HUDEP-2 (cell line): Measurements from ENCODE around the gene PDE9A.

Experiments
- DNase-seq, 76 experiments: peaks; one replicate each; lab custom pipeline; 2025; ENCODE audit not compliant: unreplicated experiment in 76 of 76; lab: John Stamatoyannopoulos, UW

PDE9A gene

DNA sequence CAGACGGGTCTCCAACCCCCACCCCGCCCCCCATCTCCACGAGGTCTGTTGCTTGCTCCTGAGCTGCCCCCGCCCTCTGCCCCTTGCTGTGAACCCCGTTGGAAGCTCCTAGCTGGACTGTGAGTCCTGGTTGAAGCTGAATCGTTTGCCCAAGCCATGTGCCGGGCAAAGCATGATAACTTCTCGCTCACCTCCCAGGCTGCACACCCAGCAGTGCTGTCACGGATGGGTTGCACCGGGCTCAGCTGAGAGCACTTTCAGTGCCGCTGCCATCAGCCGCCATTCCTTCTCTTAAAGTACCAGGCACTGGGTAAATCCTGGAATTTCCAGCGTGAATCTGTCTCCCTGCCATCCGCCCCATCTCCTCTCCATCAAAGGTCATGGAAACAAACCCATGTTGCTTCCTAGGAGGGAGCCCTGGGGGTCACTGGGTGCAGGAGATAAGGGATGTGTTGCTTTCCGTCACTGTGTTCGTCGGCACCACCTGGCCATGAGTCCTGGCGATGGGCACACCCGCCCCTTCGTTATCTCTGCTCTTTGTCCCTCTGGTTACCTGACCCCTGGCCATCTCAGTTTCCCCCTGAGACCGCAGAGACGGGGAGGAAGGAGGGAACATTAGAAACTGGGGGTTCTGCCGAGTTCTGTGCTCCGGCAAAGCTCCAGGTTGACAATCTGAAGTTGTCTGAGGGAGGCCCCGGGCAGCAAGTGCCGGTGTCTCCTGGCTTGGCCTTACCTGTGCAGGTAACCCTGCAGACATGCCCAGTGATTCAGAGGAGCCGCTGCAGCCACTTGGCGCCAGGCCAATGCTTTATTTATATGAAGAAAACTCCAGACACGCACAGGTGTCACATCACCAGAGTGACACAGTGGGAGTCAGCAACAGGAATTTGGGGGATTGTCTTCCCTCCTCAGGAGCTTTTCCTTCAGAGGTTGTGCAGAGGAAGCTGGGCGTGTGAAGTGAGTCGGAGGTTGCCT is 2.7 kb downstream of the PDE9A start:
- no peak for DNase-seq

DNA sequence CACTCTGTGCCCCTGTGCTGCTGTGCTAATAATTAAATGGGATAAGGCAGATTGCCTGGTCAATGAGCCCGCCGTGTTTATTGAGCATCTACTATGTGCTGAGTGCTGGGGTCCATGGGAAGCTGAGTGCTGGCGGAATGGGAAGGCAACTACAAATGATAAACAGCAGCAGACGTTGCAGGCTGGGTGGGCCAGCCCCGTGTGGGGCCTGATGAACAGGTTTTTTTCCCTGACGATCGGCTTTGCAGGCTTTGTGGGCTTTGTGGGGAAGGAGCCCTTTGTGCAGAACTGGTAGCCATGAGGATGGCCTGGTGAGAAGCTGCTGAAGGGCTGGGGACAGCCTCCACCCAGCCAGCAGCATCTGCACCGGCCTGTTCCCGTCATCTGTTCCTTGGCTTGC is 3.5 kb downstream of the PDE9A start:
- DNase-seq: no peak

DNA sequence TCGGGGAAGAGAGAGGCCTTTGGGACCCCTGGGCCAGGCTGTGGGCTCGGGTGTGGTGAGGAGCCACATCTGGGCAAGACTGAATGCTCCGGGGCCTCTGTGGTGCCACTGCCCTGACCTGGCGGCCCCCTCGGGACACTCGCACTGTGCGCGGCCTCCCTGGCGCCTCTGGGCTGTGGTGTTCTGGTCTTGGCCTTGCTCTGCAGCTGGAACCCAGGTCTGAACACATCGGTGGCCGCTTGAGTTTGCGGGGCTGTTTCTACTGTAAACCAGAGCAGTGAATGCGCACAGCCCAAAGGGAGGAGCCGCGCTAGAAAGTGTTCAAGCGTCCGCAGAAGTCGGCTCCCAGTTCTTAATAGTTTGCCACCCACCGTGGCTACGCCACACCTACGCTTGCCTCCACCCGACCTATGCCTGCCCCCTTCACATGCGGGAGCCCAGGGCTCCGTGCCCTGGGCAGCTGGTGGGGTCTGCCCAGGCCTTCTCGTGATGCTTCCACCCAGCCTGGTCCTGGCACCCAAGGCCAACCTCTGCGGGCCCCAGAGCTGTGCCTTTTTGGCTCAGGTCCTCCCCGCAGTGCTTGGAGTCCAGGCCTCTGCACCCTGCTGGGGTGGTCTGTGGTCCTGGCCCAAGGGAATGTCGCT is 4.4 kb downstream of the PDE9A start:
- DNase-seq: no peak

DNA sequence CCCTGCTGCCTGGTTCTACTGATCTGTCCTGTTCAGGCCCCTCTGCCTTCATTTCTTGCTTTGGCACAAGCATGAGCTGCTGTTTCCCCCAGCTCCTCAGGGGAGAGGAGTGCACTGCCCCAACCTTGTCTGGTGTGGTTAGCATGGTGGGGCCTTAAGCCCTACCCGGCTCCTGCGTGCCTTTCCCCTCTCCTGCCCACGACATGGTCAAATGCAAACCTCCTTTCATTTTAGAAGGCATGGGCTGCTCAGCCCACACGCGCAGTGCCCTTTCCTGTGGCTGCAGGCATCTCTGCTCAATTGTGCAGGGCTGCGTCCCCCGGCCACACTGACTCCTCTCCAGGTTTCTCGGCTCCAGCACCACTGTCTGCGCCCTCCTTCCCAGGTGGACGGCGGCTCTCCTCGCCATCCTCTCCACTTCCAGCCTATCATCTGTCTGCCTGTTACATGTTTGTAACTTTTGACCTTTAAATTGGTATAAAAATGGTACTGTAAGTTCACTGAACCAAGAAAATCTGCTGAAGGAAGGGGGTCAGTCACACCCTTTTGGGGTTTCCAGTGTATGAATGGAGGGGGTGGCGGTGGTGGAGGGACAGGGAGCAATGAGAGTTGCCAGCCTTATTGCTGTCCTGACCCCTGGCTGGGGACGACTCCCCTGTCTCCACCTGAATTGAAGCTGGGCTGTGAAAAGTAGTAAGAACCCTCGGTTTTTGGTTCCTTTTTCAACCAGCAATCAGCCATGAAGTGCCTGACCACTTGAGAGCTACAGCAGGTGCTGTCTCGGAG is 5.1 kb downstream of the PDE9A start:
- no peak for DNase-seq

DNA sequence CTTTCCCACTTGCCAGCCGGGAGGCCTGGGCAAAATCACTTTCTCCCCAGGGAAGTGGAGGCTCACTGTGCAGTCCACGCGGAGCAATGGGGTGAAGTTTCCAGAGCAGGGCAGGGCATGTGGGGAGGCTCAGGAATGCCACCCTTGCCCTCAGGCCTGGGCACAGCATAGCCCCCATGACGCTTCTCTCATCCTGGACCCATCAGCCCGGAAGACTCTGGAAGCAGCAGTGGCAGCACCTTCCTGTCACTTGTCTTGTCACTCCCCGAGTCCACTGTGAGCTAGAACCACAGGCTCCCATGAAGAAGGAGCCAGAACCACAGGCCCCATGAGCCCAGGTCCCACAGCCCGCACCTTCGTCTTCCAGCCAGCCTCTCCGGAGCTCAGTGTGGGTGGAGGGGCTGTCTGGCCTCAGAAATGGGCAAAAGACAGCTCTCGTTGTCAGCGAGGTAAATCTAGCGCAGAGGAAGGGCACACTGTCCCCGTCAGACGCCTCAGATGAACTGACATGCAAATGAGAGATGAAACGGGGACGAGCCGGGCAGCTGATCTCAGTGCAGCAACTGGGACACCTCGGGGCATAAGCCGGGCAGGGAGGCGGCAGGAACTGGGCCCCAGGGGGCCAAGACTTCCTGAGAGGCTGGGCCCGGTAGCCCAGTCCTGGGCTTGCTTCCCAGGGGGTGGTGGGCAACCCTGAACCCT is 6.1 kb downstream of the PDE9A start:
- no peak for DNase-seq

DNA sequence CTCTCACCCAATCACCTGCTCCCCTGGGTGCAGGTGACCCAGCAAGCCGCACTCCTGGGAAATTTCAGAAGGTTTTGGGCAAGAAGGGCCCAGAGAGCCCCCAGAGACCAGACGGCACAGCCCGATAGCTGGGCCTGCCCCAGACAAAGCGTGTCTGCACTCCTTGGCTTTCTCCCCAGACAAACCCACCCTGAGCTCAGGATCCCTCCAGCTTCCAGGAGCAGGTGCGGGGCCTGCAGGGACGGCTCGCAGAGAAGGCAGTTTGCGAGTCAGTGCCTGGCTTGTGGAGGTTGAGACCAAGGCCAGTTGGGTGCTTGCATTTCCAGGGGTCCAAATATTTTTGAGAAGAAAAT is 6.7 kb downstream of the PDE9A start:
- DNase-seq: no peak

DNA sequence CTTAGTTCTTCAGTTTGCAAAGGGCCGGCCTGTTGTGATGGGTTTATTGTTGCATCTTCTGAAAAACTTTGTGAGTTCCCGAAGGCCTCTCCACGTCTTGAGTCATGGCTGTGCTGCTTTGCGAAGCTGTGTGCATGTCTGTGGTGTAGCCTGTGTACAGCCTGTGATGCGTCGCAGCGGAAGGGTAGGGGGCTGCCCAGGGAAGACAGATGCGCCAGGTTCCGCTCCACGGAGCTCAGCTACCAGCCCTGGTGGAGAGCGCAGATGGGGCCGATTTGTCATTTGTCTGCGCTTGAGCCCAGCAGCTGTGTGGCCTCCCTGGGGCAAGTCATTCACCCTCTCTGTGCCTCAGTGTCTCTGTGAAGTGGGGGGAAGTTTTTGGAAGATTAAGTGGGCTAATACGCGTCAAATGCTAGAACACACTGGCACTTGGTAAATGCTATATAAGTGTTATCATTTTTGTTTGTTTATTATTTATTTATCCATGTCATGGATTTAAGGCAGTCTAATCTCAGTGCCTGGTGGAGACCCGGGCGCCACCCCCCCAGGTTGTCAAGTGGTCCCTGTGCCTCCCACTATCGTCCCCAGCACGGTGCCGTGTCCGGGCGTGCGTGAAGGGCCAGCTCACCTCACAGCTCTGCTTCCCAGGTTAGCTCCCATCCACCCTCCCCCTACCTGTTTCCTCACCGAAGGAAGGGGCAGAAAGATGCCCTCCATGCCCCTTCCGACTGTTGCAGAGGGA is 8.4 kb downstream of the PDE9A start:
- no peak for DNase-seq

DNA sequence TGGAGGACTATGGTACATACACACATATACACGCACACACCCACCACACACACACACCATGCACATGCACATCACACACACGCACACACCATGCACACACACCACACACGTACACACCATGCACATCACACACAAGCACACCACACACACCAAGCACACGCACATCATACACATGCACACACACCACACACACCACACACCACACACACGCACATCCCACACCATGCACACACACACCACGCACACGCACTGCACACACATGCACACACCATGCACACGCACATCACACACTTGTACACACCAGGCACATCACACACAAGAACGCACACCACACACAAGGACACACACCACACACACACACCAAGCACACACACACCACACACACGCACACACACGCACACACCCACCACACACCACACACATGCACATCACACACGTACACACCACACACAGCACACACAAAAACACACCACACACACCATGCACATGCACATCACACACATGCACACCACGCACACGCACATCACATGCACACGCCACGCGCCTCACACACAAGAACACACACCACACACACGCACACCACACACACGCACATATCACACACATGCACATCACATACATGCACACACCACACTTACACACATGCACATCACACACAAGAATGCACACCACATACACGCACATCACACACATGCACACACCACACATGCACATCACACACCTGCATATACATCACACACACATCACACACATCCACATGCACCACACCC is 9.2 kb downstream of the PDE9A start:
- DNase-seq: no peak

DNA sequence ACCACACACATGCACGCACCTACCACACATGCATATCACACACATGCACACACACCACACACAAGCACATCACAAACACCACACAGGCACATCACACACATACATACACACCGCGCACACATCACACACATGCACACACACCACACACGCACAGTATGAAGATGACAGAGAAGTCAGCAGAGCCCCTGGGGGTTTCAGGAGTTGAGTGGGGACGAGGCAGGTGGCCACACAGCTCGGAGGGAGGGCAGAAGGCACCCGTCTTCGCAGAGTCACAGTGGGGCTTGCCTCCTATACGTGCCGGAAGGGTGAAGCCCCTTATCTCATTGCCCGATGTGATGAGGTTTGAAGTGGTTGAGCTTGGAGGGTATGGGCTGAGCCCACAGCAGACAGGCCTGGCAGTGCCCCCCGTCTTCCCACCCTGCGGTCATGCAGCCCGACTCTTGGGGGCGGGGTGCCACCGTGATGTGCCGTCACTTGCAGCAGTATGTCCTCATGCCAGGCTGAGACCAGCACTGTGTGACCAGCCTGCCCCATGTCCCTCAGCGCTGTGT is 9.9 kb downstream of the PDE9A start:
- no peak for DNase-seq

DNA sequence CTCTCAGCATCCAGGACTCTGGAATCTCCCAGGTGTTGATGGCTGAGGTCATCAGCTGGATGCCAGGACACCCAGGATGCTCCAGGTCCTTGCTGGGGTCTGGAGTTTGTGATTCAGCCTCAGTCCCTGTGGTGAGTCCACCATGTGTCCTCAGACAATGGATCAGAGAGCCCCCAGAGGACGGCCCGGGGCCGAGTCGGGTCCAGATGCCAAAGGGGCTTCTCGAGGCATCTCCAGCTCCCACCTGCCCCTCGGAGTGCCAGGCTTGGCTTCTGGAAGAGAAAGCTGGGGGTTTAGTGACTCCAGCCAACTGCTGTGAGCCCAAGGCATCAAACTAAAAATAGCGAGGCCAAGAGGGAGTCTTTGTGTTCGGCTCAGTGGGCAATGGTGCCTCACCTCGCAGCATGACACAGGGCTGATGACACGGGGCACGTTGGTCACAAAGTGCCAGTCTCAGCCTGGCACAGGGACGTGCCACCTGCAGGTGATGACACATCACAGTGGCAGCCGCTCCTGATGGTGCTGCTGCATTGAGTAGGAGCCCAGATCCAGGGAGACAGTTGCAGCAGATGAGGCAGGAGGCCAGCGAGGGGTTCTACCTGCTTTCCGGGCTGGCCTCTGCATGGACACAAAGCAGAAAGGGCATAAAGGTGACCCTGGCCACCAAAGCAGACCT is 10.6 kb downstream of the PDE9A start:
- DNase-seq: no peak

DNA sequence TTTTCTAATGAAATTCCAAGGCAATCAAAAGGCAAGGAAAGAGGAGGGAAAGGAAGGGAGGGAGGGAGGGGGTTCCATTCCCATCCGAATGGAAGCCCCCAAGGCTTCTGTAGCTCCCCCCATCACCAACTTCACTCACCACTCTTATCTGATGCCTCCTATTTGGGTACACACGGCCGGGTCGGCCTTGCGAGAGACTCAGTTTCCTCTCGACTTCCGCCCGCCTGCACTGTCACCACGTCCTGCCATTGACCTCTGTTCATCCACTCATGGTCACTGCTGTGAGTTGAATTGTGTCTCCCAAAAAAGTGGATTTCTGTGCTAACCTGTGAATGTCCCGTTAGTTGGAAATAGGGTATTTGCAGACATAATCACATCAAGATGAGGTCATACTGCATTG is 11.2 kb downstream of the PDE9A start:
- DNase-seq: no peak

DNA sequence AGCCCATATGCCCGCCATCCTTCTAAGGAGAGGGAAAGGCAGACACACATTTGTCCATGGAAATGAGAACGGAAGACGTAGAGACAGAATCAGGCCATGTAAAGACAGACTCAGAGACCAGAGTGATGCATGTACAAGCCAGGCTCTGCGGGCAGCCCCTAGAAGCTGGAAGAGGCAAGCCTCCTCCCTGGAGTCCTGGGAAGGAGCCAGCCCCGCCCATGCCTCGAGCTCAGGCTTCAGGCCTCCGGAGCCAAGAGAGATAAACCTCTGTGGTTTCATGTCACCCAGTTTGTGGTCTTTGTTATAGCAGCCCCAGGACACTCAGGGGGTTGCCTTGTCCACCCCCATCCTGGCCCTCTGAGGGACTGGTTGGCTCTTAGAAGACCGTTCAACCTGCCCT is 11.6 kb downstream of the PDE9A start:
- DNase-seq: peak in 70 of 76 experiments; percentile 15 to 81 (median 51)

DNA sequence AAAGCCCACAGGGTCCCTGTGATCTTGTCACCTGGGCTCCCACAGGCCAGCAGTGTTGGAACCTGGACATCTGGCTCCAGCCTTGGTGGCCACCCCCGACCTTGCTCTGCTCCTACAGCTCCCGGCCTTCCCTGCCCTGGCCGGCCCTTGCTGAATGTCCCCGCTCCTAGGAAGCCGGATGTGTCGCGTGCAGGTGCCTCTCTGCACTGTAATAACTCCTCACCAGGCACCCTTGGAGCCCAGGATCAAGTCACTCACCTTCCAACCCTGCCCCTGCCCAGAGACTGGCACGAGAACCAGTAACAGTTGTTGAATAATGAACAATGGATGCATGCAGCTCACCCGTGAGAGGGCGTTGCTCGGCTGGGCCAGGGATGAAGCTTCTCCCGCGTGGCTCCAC is 12.1 kb downstream of the PDE9A start:
- DNase-seq: peak in 1 of 76 experiments; percentile 45

DNA sequence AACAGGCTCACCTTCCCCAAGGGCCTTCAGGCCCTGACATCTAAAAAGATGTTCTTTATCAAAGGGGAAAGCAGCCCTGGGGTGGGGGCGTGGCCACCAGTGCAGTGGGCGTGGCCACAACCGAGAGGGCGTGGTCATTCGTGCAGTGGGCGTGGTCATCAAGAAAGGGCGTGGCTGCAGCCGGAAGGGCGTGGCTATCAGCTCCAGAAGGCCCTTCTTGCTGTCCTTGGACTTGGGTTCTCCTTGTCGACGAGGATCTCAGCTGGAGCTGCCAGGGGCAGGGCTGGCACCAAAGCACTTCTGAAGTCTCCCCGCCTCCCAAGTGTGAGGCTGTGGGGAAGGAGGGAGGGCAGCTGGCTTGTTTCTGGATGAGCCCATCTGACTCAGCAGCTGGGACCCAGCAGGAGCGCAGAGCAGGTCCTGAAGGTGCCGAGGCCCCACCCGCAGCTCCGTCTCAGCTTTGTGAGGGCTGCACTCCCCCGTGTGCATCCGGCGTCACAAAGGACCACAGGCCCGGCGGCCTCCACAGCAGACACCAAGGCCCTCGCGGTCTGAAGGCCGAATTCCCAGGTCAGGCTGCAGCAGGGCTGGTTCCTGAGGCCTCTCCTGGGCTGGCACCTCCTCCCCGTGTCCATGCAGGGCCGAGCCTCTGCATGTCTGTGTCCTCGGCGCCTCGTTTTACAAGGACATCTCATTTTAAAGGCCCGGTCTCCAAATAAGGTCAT is 12.8 kb downstream of the PDE9A start:
- DNase-seq: peak in 57 of 76 experiments; percentile 15 to 86 (median 42)

DNA sequence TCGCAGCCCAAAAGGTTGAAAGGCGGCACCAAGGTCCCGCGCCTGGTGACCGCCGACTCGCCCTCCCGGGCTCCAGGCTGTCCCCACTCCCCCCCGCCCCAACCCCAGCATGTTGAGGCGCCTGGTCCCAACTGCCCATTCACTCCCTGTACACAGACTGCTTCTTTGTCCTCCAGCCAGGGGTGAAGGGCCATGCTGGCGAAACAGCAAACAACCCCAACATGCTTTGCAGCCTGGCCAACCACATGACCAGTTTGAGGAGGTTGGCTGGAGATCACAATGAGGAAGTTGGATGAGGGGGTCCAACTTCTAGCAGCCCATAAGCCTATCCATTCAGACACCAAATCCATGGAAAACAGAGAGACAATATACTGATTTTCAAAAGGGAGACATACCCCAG is 13.5 kb downstream of the PDE9A start:
- peak in 1 of 76 experiments; percentile 12 for DNase-seq

DNA sequence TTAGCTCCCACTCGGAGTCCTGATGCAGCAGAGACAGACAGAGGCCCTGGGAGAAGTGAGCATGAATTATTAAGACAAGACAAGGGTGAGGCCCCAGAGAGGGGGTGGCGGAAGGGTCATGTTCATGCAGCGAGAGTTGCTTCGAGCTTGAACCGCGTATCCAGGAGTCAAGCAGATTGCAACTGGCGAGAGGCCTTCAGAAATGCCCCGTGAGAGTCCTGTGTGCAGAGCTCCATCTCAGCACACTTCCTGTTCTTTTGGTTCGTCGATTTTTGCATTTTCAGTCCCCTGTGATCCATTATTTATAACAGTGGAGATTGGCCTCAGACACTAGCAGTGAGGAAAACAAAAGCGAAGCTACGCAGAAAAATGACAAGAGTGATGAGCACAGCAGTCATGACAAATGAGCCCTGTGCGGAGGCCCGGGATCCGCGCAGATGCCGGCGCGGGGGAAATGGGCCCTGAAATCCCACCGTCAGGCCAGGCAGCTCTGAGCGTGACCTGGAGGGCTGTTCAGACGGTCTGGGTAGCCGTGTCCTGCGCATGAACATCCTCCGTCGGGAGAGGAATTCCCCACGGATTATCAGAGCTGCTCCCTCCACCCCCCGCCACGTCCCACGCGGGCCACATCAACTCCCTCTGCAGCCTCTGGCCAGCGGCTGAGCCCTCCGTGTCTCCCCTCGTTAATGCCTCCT is 15.0 kb downstream of the PDE9A start:
- no peak for DNase-seq

DNA sequence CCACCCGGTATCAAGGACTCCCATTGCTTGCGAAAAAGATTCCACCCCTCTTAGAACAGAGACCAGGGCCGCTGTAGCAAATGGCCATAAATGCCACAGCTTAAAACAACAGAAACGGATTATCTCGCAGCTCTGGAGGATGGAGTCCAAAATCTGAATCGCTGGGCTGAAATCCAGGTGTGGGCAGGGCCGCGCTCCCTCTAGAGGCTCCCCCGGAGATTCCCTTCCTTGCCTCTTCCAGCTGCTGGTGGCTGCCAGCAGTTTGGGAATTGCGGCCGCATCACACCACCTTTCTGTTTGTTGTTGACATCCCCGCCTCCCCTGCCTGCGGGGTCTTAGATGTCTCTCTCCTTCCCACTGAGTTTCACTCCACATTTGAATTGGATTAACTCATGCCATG is 15.6 kb downstream of the PDE9A start:
- DNase-seq: no peak
